ENCODE data around the gene USP13.

- TF ChIP-seq CTCF (IDR thresholded peaks at IDR 0.05; ENCODE audit: low read depth, low read length) (no peak), POLR2A (IDR thresholded peaks at IDR 0.05; ENCODE audit: extremely low read depth, insufficient read length) (no peak), MAX (IDR thresholded peaks at IDR 0.05; ENCODE audit: low read depth, low read length) (no peak)
Measured at GRCh38 chr3:179807588-179807987, 154.7 kb downstream of the USP13 start.

Measured in NB4 (cell line).